ENCODE results near the gene KLHL30.

Gene KLHL30

GRCh38 chr2:238187618-238188548 lies 49.4 kb downstream of the KLHL30 start:
- H3K27me3 Mint-ChIP-seq = no peaks in the 10 kb centered on the region
- no peak overlapping the region for H3K27ac Mint-ChIP-seq
- no peak overlapping the region for H3K4me3 Mint-ChIP-seq
- H3K36me3 Mint-ChIP-seq = peaks cover 21% of the 10 kb centered on the region
- H3K4me1 Mint-ChIP-seq = peaks cover 10% of the 10 kb centered on the region
- H3K9me3 Mint-ChIP-seq = no peaks in the 10 kb centered on the region

- Mint-ChIP-seq H3K27ac (no peak overlapping the region), H3K4me3 (no peak overlapping the region), H3K4me1 (peaks cover 3% of the 10 kb centered on the region), H3K36me3 (peaks cover 14% of the 10 kb centered on the region), H3K9me3 (no peaks in the 10 kb centered on the region), H3K27me3 (no peaks in the 10 kb centered on the region)
Measured at GRCh38 chr2:238190445-238190844, 52.0 kb downstream of the KLHL30 start.
